K562 (cell line): ENCODE measurements around the gene DNM1.

Experiments used
- EZH2 ChIP-seq: IDR thresholded peaks from 2 replicates; pipeline ENCODE4 v1.6.1; 2012; ENCODE audit warnings: low read depth, mild to moderate bottlenecking, inconsistent platforms, low read length, borderline replicate concordance
- FOSL1 ChIP-seq: fragments of 200-800 bp; sonication (Bioruptor generic); conservative IDR thresholded peaks from 2 replicates; pipeline ENCODE4 v1.6.1; 2016; ENCODE audit warnings: missing genetic modification characterization, missing compliant biosample characterization
- HOMEZ ChIP-seq: fragments of 250-450 bp; sonication (Bioruptor Pico); IDR thresholded peaks from 2 replicates; pipeline ENCODE4 v1.4.0; 2020; ENCODE audit warnings: mild to moderate bottlenecking, moderate library complexity
- NFE2 ChIP-seq: IDR thresholded peaks from 2 replicates; pipeline ENCODE4 v1.6.1; 2014; ENCODE audit warnings: antibody characterized with exemption, low read depth
- POLR2AphosphoS2 ChIP-seq: IDR thresholded peaks from 2 replicates; pipeline ENCODE4 v1.6.1; 2012; ENCODE audit warnings: low read length, improper control_type of control experiment
- TAF9B ChIP-seq: fragments of 450-650 bp; IDR thresholded peaks from 2 replicates; pipeline ENCODE4 v1.6.1; 2018; ENCODE audit warnings: mild to moderate bottlenecking; ENCODE audit not compliant: partially characterized antibody
- ZNF174 ChIP-seq: fragments of 250-450 bp; sonication (Bioruptor Pico); IDR thresholded peaks from 2 replicates; pipeline ENCODE4 v1.4.0; 2020; ENCODE audit warnings: mild to moderate bottlenecking
- ZNF586 ChIP-seq: fragments of 450-650 bp; formaldehyde crosslinking; conservative IDR thresholded peaks from 2 replicates; pipeline ENCODE4 v1.4.0; 2020; ENCODE audit warnings: mild to moderate bottlenecking, moderate library complexity
- TF ChIP-seq, protein P1 (sequence below): fragments of 450-650 bp; formaldehyde crosslinking; IDR thresholded peaks from 2 replicates; pipeline ENCODE4 v1.4.0; 2022; ENCODE audit warnings: mild to moderate bottlenecking, moderate library complexity

GRCh38 chr9:128188209-128188608 lies 15.0 kb upstream of the DNM1 start:
- TF ChIP-seq ZNF586, result no peak
- TF ChIP-seq TAF9B, result no peak
- TF ChIP-seq, protein P1, sequence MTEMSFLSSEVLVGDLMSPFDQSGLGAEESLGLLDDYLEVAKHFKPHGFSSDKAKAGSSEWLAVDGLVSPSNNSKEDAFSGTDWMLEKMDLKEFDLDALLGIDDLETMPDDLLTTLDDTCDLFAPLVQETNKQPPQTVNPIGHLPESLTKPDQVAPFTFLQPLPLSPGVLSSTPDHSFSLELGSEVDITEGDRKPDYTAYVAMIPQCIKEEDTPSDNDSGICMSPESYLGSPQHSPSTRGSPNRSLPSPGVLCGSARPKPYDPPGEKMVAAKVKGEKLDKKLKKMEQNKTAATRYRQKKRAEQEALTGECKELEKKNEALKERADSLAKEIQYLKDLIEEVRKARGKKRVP, result no peak
- TF ChIP-seq ZNF174 (CRISPR knock-in tag), result no peak
- TF ChIP-seq EZH2, result no peak
- no peak for TF ChIP-seq FOSL1 (tag)
- TF ChIP-seq POLR2AphosphoS2, result no peak
- TF ChIP-seq HOMEZ (CRISPR knock-in tag), result no peak
- TF ChIP-seq NFE2, result no peak
